HCT116 (cell line): ENCODE measurements around the gene AKR1C4. TPM values are rescaled to one million over a fixed set of nuclear protein-coding genes. Genes with fewer than 3 reads are reported as not detected.

Experiments used
- ATAC-seq: fragments of 200-7000 bp; cut with Tn5 transposase; 2 replicates; pipeline ENCODE4 v1.9.1; 2020; ENCODE audit warnings: mild to moderate bottlenecking, moderate library complexity
- BruUV-seq: library from RNA; stranded (reverse); fragments of 400-500 nt; replicated peaks from 2 replicates; lab custom pipeline; 2021; lab: Mats Ljungman, UMichigan
- CTCF ChIA-PET: fragments of 300-600 bp; sonication (Branson Sonifier 250); formaldehyde crosslinking; loops from one replicate; lab custom pipeline; 2021; ENCODE audit warnings: antibody characterized with exemption; lab: Charles Lee
- POLR2A ChIA-PET: fragments of 300-600, 350-600 bp; sonication (Branson Sonifier 250); formaldehyde crosslinking; loops from one replicate; lab custom pipeline; 2021; ENCODE audit warnings: antibody characterized with exemption; lab: Charles Lee
- RAD21 ChIA-PET, 2 experiments: fragments of 300-600 bp; sonication (Branson Sonifier 250); formaldehyde crosslinking; loops; one replicate each; lab custom pipeline; 2023; ENCODE audit warnings: low total read pairs in 2 of 2; ENCODE audit not compliant: uncharacterized antibody in 2 of 2, unreplicated experiment in 2 of 2, low non-redundant PET in 1 of 2; lab: Charles Lee
- DNase-seq: peaks from one replicate; pipeline ENCODE4 v3.0.0-alpha.2; 2010; ENCODE audit warnings: low read depth, low spot score
- H2AFZ ChIP-seq: fragments of 200-600 bp; shearing (Covaris generic), sonication (generic); 2 replicates; pipeline ENCODE4 v1.6.1; 2017; ENCODE audit warnings: low read depth, mixed run types, mixed read lengths, antibody characterized with exemption, low read length; ENCODE audit not compliant: poor library complexity, severe bottlenecking
- H3K27ac ChIP-seq: 2 replicates; pipeline ENCODE4 v1.5.1; 2012; ENCODE audit warnings: low read depth, low read length
- H3K27me3 ChIP-seq: fragments of 200-600 bp; sonication (generic); 2 replicates; pipeline ENCODE4 v1.6.1; 2016; ENCODE audit warnings: mixed run types, low read length, mixed read lengths; ENCODE audit not compliant: insufficient read depth
- H3K36me3 ChIP-seq, 2 experiments: fragments of 200-500 bp in 1 of 2; fragments of 200-600 bp in 1 of 2; sonication (Bioruptor generic) in 1 of 2; sonication (generic) in 1 of 2; 2 replicates each; pipeline versions ENCODE4 v1.5.1 to v1.6.1; 2014 to 2016; ENCODE audit warnings: low read length in 2 of 2, inconsistent platforms in 1 of 2, mixed read lengths in 1 of 2, mixed run types in 1 of 2; ENCODE audit not compliant: insufficient read depth in 2 of 2, control insufficient read depth in 1 of 2
- H3K4me1 ChIP-seq, 2 experiments: fragments of 200-600 bp in 1 of 2; sonication (generic) in 1 of 2; 2 replicates each; pipeline versions ENCODE4 v1.5.1 to v1.6.1; 2012 to 2017; ENCODE audit warnings: low read length in 2 of 2, inconsistent platforms in 1 of 2, mild to moderate bottlenecking in 1 of 2, mixed read lengths in 1 of 2, mixed run types in 1 of 2, moderate library complexity in 1 of 2; ENCODE audit not compliant: insufficient read depth in 2 of 2, control insufficient read depth in 1 of 2
- H3K4me2 ChIP-seq: fragments of 200-600 bp; sonication (generic); 2 replicates; pipeline ENCODE4 v1.6.1; 2017; ENCODE audit warnings: mixed run types, low read length, mixed read lengths
- H3K4me3 ChIP-seq, 2 experiments: fragments of 200-600 bp in 1 of 2; sonication (generic) in 1 of 2; replicated peaks in 1 of 2; 2 replicates each; pipeline ENCODE4 v1.5.1; 2011 to 2016; ENCODE audit warnings: low read length in 2 of 2, control low read depth in 1 of 2, low read depth in 1 of 2, mild to moderate bottlenecking in 1 of 2, mixed read lengths in 1 of 2, mixed run types in 1 of 2
- H3K79me2 ChIP-seq: fragments of 200-600 bp; sonication (generic); 2 replicates; pipeline ENCODE4 v1.6.1; 2017; ENCODE audit warnings: mild to moderate bottlenecking, mixed run types, low read length, moderate library complexity, mixed read lengths; ENCODE audit not compliant: insufficient read depth
- H3K9ac ChIP-seq: fragments of 200-600 bp; sonication (generic); 2 replicates; pipeline ENCODE4 v1.6.1; 2016; ENCODE audit warnings: low read length, mixed read lengths
- H3K9me2 ChIP-seq: fragments of 200-600 bp; sonication (generic), shearing (Covaris generic); 2 replicates; pipeline ENCODE4 v1.6.1; 2017; ENCODE audit warnings: mixed run types, mild to moderate bottlenecking, moderate library complexity; ENCODE audit not compliant: insufficient read depth
- H3K9me3 ChIP-seq, 2 experiments: fragments of 200-500 bp in 1 of 2; fragments of 200-600 bp in 1 of 2; sonication (Bioruptor generic) in 1 of 2; sonication (generic) in 1 of 2; 2 replicates each; pipeline ENCODE4 v1.6.1; 2014 to 2017; ENCODE audit warnings: low read length in 2 of 2, mixed read lengths in 2 of 2, inconsistent platforms in 1 of 2, low read depth in 1 of 2, mild to moderate bottlenecking in 1 of 2, mixed run types in 1 of 2, moderate library complexity in 1 of 2; ENCODE audit not compliant: control insufficient read depth in 1 of 2, insufficient read depth in 1 of 2
- H4K20me1 ChIP-seq: fragments of 200-600 bp; sonication (generic), shearing (Covaris generic); 2 replicates; pipeline ENCODE4 v1.6.1; 2017; ENCODE audit warnings: mixed run types, mild to moderate bottlenecking, moderate library complexity; ENCODE audit not compliant: insufficient read depth
- CBX3 ChIP-seq: IDR thresholded peaks from 2 replicates; pipeline ENCODE4 v1.6.1; 2012; ENCODE audit warnings: low read depth
- CEBPB ChIP-seq: IDR thresholded peaks from 2 replicates; pipeline ENCODE4 v1.6.1; 2012; ENCODE audit warnings: low read depth
- EGR1 ChIP-seq: IDR thresholded peaks from 2 replicates; pipeline ENCODE4 v1.6.1; 2012; ENCODE audit warnings: low read depth
- ELF1 ChIP-seq: IDR thresholded peaks from 2 replicates; pipeline ENCODE4 v1.6.1; 2012; ENCODE audit warnings: low read depth, borderline replicate concordance
- EZH2 ChIP-seq: fragments of 200-600 bp; sonication (generic); IDR thresholded peaks from 2 replicates; pipeline ENCODE4 v1.6.1; 2017; ENCODE audit warnings: antibody characterized with exemption, mixed run types
- EZH2phosphoT487 ChIP-seq: fragments of 200-600 bp; IDR thresholded peaks from 2 replicates; pipeline ENCODE4 v1.6.1; 2018; ENCODE audit warnings: antibody characterized with exemption, borderline replicate concordance
- POLR2A ChIP-seq: IDR thresholded peaks from 2 replicates; pipeline ENCODE4 v1.7.0; 2011; ENCODE audit warnings: borderline replicate concordance; ENCODE audit not compliant: insufficient read depth, insufficient read length; ENCODE audit errors: extremely low read depth
- POLR2AphosphoS5 ChIP-seq: IDR thresholded peaks from 2 replicates; pipeline ENCODE4 v1.6.1; 2011; ENCODE audit warnings: mild to moderate bottlenecking, low read depth, low read length, moderate library complexity
- RAD21 ChIP-seq: IDR thresholded peaks from 2 replicates; pipeline ENCODE4 v1.6.1; 2012; ENCODE audit warnings: low read depth, mild to moderate bottlenecking
- REST ChIP-seq: IDR thresholded peaks from 2 replicates; pipeline ENCODE4 v1.6.1; 2012; ENCODE audit warnings: low read depth
- SIN3A ChIP-seq: IDR thresholded peaks from 2 replicates; pipeline ENCODE4 v1.6.1; 2012; ENCODE audit warnings: low read depth
- SRF ChIP-seq: IDR thresholded peaks from 2 replicates; pipeline ENCODE4 v1.6.1; 2012; ENCODE audit warnings: low read depth
- ZFX ChIP-seq: fragments of 450-650 bp; IDR thresholded peaks from 2 replicates; pipeline ENCODE4 v1.6.1; 2017
- ZNF274 ChIP-seq: fragments of 200-500 bp; sonication (Bioruptor generic); IDR thresholded peaks from 2 replicates; pipeline ENCODE4 v1.6.1; 2014; ENCODE audit warnings: mild to moderate bottlenecking, low read depth, low read length, inconsistent platforms
- intact Hi-C: fragments of 100-400 bp; cut with micrococcal nuclease; formaldehyde crosslinking; loops from 2 replicates; pipeline ENCODE4 v1.10.0; 2022
- total RNA-seq: library from RNA; stranded (reverse); gene quantifications from one replicate; pipeline ENCODE4 v1.2.1, GENCODE V29; 2021; ENCODE audit not compliant: unreplicated experiment
- TF ChIP-seq, protein P1 (sequence below), 3 experiments: fragments of 200-600 bp in 1 of 3; sonication (generic) in 1 of 3; IDR thresholded peaks in 2 of 3; conservative IDR thresholded peaks in 1 of 3; 2 replicates each; pipeline ENCODE4 v1.5.1; 2012 to 2017; ENCODE audit warnings: low read depth in 2 of 3, low read length in 2 of 3, antibody characterized with exemption in 1 of 3, borderline replicate concordance in 1 of 3, control low read depth in 1 of 3, mild to moderate bottlenecking in 1 of 3, mixed read lengths in 1 of 3, mixed run types in 1 of 3, moderate library complexity in 1 of 3; ENCODE audit not compliant: insufficient read depth in 1 of 3
- TF ChIP-seq, protein P2 (sequence below): IDR thresholded peaks from 2 replicates; pipeline ENCODE4 v1.6.1; 2012
- TF ChIP-seq, protein P3 (sequence below): IDR thresholded peaks from 2 replicates; pipeline ENCODE4 v1.6.1; 2012

Gene AKR1C4
- total RNA-seq, 1 experiment from 2014 or later = not detected

GRCh38 chr10:5243521-5243987 lies 46.9 kb downstream of the AKR1C4 start:
- H3K4me3 ChIP-seq = no peak overlapping the region
- RAD21 ChIA-PET = no interaction called here
- POLR2A ChIA-PET = no interaction called here
- no peaks in the 10 kb centered on the region for H3K9me2 ChIP-seq
- H3K9ac ChIP-seq = no peak overlapping the region
- H3K27me3 ChIP-seq = peaks cover 3% of the 10 kb centered on the region; the same call in 1 of the 2 replicates
- H3K4me2 ChIP-seq = no peak overlapping the region
- no TSS peak for BruUV-seq
- H3K36me3 ChIP-seq = no peaks in the 10 kb centered on the region
- no peaks in the 10 kb centered on the region for H3K4me1 ChIP-seq
- no peak overlapping the region for H3K27ac ChIP-seq
- TF ChIP-seq EZH2 (no peak), POLR2AphosphoS5 (no peak), ZFX (no peak), POLR2A (no peak), SIN3A (no peak), RAD21 (no peak), CBX3 (no peak), EGR1 (no peak), ELF1 (no peak), SRF (no peak), REST (no peak), ZNF274 (no peak), EZH2phosphoT487 (no peak), CEBPB (no peak)
- TF ChIP-seq, protein P1, sequence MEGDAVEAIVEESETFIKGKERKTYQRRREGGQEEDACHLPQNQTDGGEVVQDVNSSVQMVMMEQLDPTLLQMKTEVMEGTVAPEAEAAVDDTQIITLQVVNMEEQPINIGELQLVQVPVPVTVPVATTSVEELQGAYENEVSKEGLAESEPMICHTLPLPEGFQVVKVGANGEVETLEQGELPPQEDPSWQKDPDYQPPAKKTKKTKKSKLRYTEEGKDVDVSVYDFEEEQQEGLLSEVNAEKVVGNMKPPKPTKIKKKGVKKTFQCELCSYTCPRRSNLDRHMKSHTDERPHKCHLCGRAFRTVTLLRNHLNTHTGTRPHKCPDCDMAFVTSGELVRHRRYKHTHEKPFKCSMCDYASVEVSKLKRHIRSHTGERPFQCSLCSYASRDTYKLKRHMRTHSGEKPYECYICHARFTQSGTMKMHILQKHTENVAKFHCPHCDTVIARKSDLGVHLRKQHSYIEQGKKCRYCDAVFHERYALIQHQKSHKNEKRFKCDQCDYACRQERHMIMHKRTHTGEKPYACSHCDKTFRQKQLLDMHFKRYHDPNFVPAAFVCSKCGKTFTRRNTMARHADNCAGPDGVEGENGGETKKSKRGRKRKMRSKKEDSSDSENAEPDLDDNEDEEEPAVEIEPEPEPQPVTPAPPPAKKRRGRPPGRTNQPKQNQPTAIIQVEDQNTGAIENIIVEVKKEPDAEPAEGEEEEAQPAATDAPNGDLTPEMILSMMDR (IDR thresholded peaks at IDR 0.05 in 2 of 3, conservative IDR thresholded peaks at IDR 0.05 in 1 of 3; ENCODE audit: borderline replicate concordance in 1 of 3, insufficient read depth in 1 of 3, low read depth in 2 of 3, low read length in 2 of 3) = no peak
- TF ChIP-seq, protein P2, sequence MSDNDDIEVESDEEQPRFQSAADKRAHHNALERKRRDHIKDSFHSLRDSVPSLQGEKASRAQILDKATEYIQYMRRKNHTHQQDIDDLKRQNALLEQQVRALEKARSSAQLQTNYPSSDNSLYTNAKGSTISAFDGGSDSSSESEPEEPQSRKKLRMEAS = no peak
- TF ChIP-seq, protein P3, sequence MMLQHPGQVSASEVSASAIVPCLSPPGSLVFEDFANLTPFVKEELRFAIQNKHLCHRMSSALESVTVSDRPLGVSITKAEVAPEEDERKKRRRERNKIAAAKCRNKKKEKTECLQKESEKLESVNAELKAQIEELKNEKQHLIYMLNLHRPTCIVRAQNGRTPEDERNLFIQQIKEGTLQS = no peak
- ATAC-seq = no peak
- CTCF ChIA-PET = no interaction called here
- no peak overlapping the region for H2AFZ ChIP-seq
- no peaks in the 10 kb centered on the region for H4K20me1 ChIP-seq
- H3K9me3 ChIP-seq = no peaks in the 10 kb centered on the region
- no peak for DNase-seq
- H3K79me2 ChIP-seq = no peaks in the 10 kb centered on the region
- intact Hi-C loops = no loop called here
